Esophagus muscularis mucosa (tissue), 4 donors: ENCODE results near the gene ARHGEF2. TPM values are rescaled to one million over a fixed set of nuclear protein-coding genes. Genes with fewer than 3 reads are reported as not detected.

Source experiments
- DNase-seq: peaks from one replicate; pipeline ENCODE4 v3.0.0-alpha.2; 2017; ENCODE audit errors: extremely low spot score
- H3K27ac ChIP-seq, 4 donors: fragments of 200-600 bp; sonication (generic); replicated peaks in 1 of 4; 1 replicate in 3 of 4; 2 replicates in 1 of 4; pipeline ENCODE4 v1.5.1; 2016 to 2019; ENCODE audit warnings: mild to moderate bottlenecking in 1 of 4
- H3K27me3 ChIP-seq, 4 donors: fragments of 200-600 bp; sonication (generic); one replicate each; pipeline versions ENCODE4 v1.5.1 to v1.6.0; 2016 to 2019
- H3K36me3 ChIP-seq, 4 donors: fragments of 200-600 bp; sonication (generic); one replicate each; pipeline ENCODE4 v1.5.1; 2016 to 2019
- H3K4me1 ChIP-seq, 4 donors: fragments of 200-600 bp; sonication (generic); one replicate each; pipeline ENCODE4 v1.5.1; 2016 to 2019
- H3K4me3 ChIP-seq, 4 donors: fragments of 200-600 bp; sonication (generic); 1 replicate in 2 of 4; 2 replicates in 2 of 4; pipeline ENCODE4 v1.5.1; 2016 to 2019; ENCODE audit warnings: mild to moderate bottlenecking in 4 of 4, moderate library complexity in 1 of 4
- H3K9me3 ChIP-seq, 4 donors: fragments of 200-600 bp; sonication (generic); 1 replicate in 3 of 4; 2 replicates in 1 of 4; pipeline ENCODE4 v1.5.1; 2016 to 2019
- EP300 ChIP-seq: sonication (generic); formaldehyde crosslinking; IDR thresholded peaks from one replicate; pipeline ENCODE4 v1.6.1; 2017; ENCODE audit warnings: antibody characterized with exemption
- POLR2A ChIP-seq: fragments of 450-650 bp; IDR thresholded peaks from one replicate; pipeline ENCODE4 v1.6.1; 2017; ENCODE audit warnings: antibody characterized with exemption, moderate library complexity, mild to moderate bottlenecking, low read depth
- POLR2AphosphoS5 ChIP-seq, 2 donors: sonication (generic); formaldehyde crosslinking; IDR thresholded peaks; one replicate each; pipeline ENCODE4 v1.6.1; 2017; ENCODE audit warnings: antibody characterized with exemption in 2 of 2
- WGBS: methylation state at CpG from one replicate; pipeline ENCODE4 v1.1.5; 2018; 5-methylcytosine and 5-hydroxymethylcytosine counted together
- intact Hi-C: fragments of 100-400 bp; cut with DNase I; formaldehyde crosslinking; loops from one replicate; pipeline ENCODE4 v1.15.1; 2023
- total RNA-seq, 4 donors: library from RNA; depleted of rRNA; stranded (reverse); fragments of >200 nt; gene quantifications; one replicate each; pipeline versions ENCODE4 v1.1.0 to v1.2.1, GENCODE V29; 2016
- TF ChIP-seq, protein P1 (sequence below), 3 experiments: fragments of 200-600 bp in 2 of 3; fragments of 450-650 bp in 1 of 3; sonication (generic) in 2 of 3; IDR thresholded peaks; one replicate each; pipeline ENCODE4 v1.5.1; 2017 to 2019; ENCODE audit warnings: antibody characterized with exemption in 3 of 3, mild to moderate bottlenecking in 2 of 3, moderate library complexity in 1 of 3

The ARHGEF2 gene
- total RNA-seq, 4 donors from 2014 or later: 54.0 to 130 (median 91.8) TPM

DNA sequence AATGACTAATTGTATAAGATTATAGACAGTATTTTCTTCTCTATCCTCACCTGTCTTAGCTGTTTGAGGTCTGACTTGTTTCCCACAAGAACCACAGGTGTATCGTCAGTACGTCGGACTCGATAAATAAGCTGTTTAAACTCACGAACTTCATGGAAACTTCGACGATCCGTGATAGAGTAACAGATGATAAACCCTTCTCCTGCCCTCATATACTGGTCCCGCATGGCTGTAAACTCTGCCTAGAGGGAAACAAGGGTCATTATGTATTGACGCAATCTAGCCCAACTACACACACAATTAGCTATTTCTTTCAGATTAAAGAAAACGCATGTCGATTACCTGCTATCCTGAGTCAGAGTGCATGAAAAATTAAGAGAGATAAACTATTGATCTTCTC, 74.1 kb downstream of the ARHGEF2 start:
- intact Hi-C loops: no loop called here
- H3K36me3 ChIP-seq: peaks cover 78 to 100% (median 98%) of the 10 kb centered on the region in 4 donors
- WGBS: 93% methylated on average over 12 of the region's 12 CpGs

DNA sequence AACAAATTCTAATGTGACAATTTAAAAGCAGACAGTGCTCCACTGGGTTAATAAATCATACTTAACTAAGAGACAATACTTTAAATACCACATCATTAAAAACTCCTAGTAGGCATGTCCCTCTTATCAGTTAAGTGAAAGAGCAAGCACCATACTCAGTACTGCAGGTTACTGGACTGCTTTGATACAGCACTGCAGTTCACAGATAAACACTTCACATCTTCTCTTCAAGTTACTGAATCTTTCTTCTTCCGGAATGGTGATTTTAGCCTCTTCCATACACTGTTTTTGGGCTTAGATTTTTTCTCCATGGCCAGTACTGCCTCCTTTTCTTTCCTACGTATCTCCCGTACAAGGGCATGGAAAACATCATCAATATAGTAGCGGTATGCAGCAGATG, 78.2 kb downstream of the ARHGEF2 start:
- WGBS: 90% methylated on average over 4 of the region's 4 CpGs
- TF ChIP-seq, protein P1, sequence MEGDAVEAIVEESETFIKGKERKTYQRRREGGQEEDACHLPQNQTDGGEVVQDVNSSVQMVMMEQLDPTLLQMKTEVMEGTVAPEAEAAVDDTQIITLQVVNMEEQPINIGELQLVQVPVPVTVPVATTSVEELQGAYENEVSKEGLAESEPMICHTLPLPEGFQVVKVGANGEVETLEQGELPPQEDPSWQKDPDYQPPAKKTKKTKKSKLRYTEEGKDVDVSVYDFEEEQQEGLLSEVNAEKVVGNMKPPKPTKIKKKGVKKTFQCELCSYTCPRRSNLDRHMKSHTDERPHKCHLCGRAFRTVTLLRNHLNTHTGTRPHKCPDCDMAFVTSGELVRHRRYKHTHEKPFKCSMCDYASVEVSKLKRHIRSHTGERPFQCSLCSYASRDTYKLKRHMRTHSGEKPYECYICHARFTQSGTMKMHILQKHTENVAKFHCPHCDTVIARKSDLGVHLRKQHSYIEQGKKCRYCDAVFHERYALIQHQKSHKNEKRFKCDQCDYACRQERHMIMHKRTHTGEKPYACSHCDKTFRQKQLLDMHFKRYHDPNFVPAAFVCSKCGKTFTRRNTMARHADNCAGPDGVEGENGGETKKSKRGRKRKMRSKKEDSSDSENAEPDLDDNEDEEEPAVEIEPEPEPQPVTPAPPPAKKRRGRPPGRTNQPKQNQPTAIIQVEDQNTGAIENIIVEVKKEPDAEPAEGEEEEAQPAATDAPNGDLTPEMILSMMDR (IDR thresholded peaks at IDR 0.05): no peak
- no peak for TF ChIP-seq POLR2A
- intact Hi-C loops: no loop called here
- DNase-seq: no peak
- H3K9me3 ChIP-seq: no peaks in the 10 kb centered on the region
- H3K4me3 ChIP-seq: no peak overlapping the region
- H3K36me3 ChIP-seq: peaks cover 63 to 92% (median 84%) of the 10 kb centered on the region in 4 donors
- H3K4me1 ChIP-seq: peaks cover 0 to 5% (median 0%) of the 10 kb centered on the region in 4 donors
- H3K27ac ChIP-seq: no peak overlapping the region
- no peaks in the 10 kb centered on the region for H3K27me3 ChIP-seq

More for the DNA sequence above, 74.1 kb downstream of the ARHGEF2 start:
- TF ChIP-seq POLR2A (no peak), POLR2AphosphoS5 (IDR thresholded peaks at IDR 0.05) (no peak), EP300 (no peak)
- TF ChIP-seq, protein P1 (IDR thresholded peaks at IDR 0.05): no peak
- Histone ChIP-seq H3K4me3 (no peak overlapping the region), H3K27ac (no peak overlapping the region), H3K9me3 (no peaks in the 10 kb centered on the region), H3K4me1 (peaks cover under 1 to 14% (median 5%) of the 10 kb centered on the region in 4 donors), H3K27me3 (no peaks in the 10 kb centered on the region)
- DNase-seq: no peak

DNA sequence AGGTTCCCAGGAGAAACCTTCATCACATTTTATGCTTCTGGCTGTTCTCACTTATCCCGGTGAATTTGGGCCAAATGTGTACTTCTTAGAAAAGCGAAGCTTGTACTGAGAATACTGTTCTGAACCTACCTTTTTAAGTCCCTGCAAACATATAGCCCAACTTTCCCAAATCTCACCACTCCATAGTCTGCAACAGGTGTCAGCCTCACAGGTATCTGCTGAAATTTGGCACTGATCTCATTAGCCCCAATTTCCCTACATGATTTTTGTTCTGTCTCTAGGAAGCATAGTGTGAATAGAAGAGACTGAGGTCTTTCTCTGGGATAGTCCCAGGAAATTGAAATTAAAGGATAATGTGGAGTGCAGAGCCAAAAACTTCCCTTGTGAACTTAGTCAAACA, 78.7 kb downstream of the ARHGEF2 start:
- no peak overlapping the region for H3K27ac ChIP-seq
- H3K4me3 ChIP-seq: no peak overlapping the region
- peaks cover 0 to 5% (median 0%) of the 10 kb centered on the region in 4 donors for H3K4me1 ChIP-seq
- H3K27me3 ChIP-seq: no peaks in the 10 kb centered on the region
- TF ChIP-seq EP300 (no peak), POLR2AphosphoS5 (IDR thresholded peaks at IDR 0.05) (no peak), POLR2A (no peak)
- TF ChIP-seq, protein P1 (IDR thresholded peaks at IDR 0.05): no peak
- peaks cover 58 to 87% (median 79%) of the 10 kb centered on the region in 4 donors for H3K36me3 ChIP-seq
- H3K9me3 ChIP-seq: no peaks in the 10 kb centered on the region
- WGBS: 94% methylated on average over 2 of the region's 2 CpGs
- intact Hi-C loops: no loop called here
- DNase-seq: no peak

DNA sequence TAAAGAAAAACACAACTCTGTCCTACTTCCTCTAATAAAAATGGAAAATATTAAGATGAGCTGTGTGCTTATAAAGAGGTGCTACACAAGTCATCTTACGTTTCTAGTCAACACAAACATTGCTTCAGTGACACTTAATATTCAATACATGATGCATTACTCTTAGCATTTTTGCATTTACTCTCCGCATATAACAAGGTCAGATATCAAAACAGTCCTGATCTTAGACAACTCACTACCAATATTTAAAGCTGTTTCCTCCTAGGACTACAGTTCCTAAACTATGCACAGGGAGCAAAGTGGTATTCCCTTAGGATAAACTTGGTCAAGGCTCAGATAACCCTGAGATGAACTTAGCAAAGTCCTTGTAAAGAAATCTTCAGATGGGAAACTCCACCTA, 79.5 kb downstream of the ARHGEF2 start:
- Histone ChIP-seq H3K27ac (no peak overlapping the region), H3K9me3 (no peaks in the 10 kb centered on the region), H3K4me3 (no peak overlapping the region), H3K27me3 (no peaks in the 10 kb centered on the region), H3K4me1 (peaks cover 2 to 8% (median 4%) of the 10 kb centered on the region in 4 donors), H3K36me3 (peaks cover 50 to 80% (median 71%) of the 10 kb centered on the region in 4 donors)
- WGBS: 68% methylated on average over 2 of the region's 2 CpGs
- TF ChIP-seq EP300 (no peak), POLR2A (no peak), POLR2AphosphoS5 (IDR thresholded peaks at IDR 0.05) (no peak)
- TF ChIP-seq, protein P1 (IDR thresholded peaks at IDR 0.05): no peak
- no peak for DNase-seq
- intact Hi-C loops: no loop called here

DNA sequence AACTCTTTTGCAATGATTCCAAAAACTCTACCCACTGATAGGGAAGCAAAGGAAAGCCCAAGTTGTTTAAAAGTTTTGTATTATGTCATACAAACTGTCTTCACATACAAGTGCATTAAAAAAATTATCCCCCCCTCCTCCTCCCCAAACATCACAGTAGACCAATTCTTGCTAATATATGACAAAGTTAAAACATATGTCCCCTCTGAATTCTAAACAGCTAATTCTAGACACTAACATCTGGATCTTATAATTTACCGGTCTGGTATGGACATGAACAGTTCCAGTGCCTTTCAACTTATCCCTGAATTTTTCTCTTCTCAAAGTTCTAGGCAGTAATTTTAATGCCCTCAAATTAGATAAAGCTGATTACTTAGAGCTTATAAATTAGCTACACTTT, 80.6 kb downstream of the ARHGEF2 start:
- WGBS: 74% methylated on average over 1 of the region's 1 CpG
- H3K9me3 ChIP-seq: no peaks in the 10 kb centered on the region

More for the DNA sequence above, 80.6 kb downstream of the ARHGEF2 start:
- Histone ChIP-seq H3K27ac (no peak overlapping the region), H3K4me1 (peaks cover 13 to 19% (median 16%) of the 10 kb centered on the region in 4 donors), H3K4me3 (no peak overlapping the region), H3K36me3 (peaks cover 39 to 68% (median 60%) of the 10 kb centered on the region in 4 donors), H3K27me3 (no peaks in the 10 kb centered on the region)
- intact Hi-C loops: no loop called here
- TF ChIP-seq POLR2A (no peak), POLR2AphosphoS5 (IDR thresholded peaks at IDR 0.05) (no peak), EP300 (no peak)
- TF ChIP-seq, protein P1 (IDR thresholded peaks at IDR 0.05): no peak
- no peak for DNase-seq
